ENCODE results near the gene MEF2D. TPM values are rescaled to one million over a fixed set of nuclear protein-coding genes. Genes with fewer than 3 reads are reported as not detected.

MEF2D gene
- total RNA-seq, 1 experiment from 2014 or later: 33.5 TPM

DNA sequence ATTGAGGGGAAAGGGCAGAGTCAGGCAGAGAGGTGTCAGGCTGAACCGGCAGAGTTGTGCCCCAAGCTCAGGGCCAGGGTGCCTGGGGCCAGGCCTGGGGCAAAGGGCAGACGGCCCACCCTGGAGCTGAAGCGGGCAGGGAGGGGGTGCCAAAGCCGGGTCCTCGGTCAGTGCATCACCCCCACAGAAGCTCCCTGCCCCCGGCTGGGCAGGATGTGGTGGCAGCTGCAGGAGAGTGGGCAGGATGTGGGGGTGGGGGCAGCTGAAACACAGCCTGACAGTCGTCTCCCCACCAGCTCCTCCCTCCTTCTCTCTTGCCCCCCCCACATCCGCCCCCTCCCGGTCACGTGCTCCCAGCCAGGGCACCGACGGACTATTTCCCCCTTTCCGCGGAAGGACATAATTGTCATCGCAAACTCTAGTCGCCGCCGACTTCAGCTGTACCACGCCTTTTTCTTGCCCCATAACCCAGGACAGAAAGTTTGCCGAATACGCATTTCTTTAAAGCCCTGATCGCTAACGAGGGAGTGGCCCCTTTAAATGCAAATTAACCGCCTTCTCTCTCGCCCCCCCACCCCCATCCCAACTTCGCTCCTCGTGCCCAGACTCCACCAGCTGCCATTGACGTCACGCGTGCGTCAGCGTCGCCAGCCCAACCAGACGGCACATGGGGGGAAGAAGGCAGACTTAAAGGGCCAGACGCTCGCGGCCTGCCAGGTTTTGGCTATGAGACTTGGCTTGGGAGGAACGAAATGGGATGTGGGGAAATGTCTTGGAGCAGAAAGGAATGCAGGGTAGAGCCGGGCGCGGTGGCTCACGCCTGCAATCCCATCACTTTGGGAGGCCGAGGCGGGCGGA is 4.5 kb upstream of the MEF2D start:
- H3K9me2 ChIP-seq (ENCODE audit: insufficient read depth): no peaks in the 10 kb centered on the region
- H3K4me2 ChIP-seq: peak overlapping the region; percentile 98
- DNase-seq: peak; percentile 92 to 93
- H3K4me3 ChIP-seq: peak overlapping the region; percentile 32; the same call in 1 of the 2 replicates
- CTCF ChIA-PET: interaction anchor here (0.7 kb wide), 1 partner anchor 122 kb away, joined by 7 read pairs; no protein-coding TSS in a partner anchor
- peak overlapping the region; percentile 76 for H2AFZ ChIP-seq
- H3K27me3 ChIP-seq (ENCODE audit: insufficient read depth, low read depth): no peaks in the 10 kb centered on the region
- no peaks in the 10 kb centered on the region for H3K9me3 ChIP-seq (ENCODE audit: insufficient read depth, low read depth)
- no TSS peak for BruUV-seq (replicated peaks)
- intact Hi-C loops (cut with micrococcal nuclease; ENCODE audit: unreplicated experiment): loop anchor here (5.0 to 10.0 kb wide), 4 partner anchors 67 to 587 kb away; partner anchors contain the start of gene IQGAP3
- H3F3A ChIP-seq (ENCODE audit: insufficient read depth, low read depth): peaks cover 32% of the 10 kb centered on the region; the same call in 1 of the 2 replicates
- peaks cover 43% of the 10 kb centered on the region for H3K4me1 ChIP-seq (replicated peaks; ENCODE audit: insufficient read depth)
- POLR2A ChIA-PET (ENCODE audit: unreplicated experiment): interaction anchor here (0.6 to 1.0 kb wide), 4 partner anchors 47 to 157 kb away, joined by 3 to 8 read pairs (median 4); no protein-coding TSS in a partner anchor
- peak overlapping the region; percentile 97 for H3K27ac ChIP-seq
- TF ChIP-seq, protein P1, sequence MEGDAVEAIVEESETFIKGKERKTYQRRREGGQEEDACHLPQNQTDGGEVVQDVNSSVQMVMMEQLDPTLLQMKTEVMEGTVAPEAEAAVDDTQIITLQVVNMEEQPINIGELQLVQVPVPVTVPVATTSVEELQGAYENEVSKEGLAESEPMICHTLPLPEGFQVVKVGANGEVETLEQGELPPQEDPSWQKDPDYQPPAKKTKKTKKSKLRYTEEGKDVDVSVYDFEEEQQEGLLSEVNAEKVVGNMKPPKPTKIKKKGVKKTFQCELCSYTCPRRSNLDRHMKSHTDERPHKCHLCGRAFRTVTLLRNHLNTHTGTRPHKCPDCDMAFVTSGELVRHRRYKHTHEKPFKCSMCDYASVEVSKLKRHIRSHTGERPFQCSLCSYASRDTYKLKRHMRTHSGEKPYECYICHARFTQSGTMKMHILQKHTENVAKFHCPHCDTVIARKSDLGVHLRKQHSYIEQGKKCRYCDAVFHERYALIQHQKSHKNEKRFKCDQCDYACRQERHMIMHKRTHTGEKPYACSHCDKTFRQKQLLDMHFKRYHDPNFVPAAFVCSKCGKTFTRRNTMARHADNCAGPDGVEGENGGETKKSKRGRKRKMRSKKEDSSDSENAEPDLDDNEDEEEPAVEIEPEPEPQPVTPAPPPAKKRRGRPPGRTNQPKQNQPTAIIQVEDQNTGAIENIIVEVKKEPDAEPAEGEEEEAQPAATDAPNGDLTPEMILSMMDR (conservative IDR thresholded peaks at IDR 0.05): no peak
- no peak for TF ChIP-seq EZH2 (IDR thresholded peaks at IDR 0.05; ENCODE audit: low read depth)
- H3K79me2 ChIP-seq (ENCODE audit: low read depth): peaks cover 8% of the 10 kb centered on the region
- H3K36me3 ChIP-seq (ENCODE audit: low read depth): no peaks in the 10 kb centered on the region
- 0 out of 2 replicates have a peak, but pooled peaks cover 2% of the 10 kb centered on the region for H4K20me1 ChIP-seq (ENCODE audit: insufficient read depth)

DNA sequence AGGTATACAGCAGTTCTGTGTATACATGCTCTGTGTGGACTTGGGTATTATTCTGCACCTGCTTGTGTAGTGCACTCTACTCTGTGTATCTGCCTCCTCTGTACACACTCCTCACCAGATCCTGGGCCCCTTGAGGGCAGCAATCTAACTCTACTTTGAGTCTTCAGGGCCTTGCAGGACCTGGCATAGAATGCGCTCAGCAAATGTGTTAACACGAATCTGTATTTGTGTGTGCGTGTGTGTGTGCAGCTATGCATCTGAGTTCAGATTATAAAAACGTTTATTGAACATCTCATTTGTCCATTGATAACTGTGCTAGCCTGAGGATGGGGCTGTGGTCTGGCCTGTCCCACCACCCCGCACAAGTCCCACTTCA is 3.9 kb upstream of the MEF2D start:
- no peaks in the 10 kb centered on the region for H3K27me3 ChIP-seq (ENCODE audit: insufficient read depth, low read depth)
- peak overlapping the region; percentile 97 for H3K27ac ChIP-seq
- no TSS peak for BruUV-seq (replicated peaks)
- H3K36me3 ChIP-seq (ENCODE audit: low read depth): no peaks in the 10 kb centered on the region
- ChIA-PET POLR2A (ENCODE audit: unreplicated experiment) (interaction anchor here (0.6 to 1.0 kb wide), 4 partner anchors 47 to 156 kb away, joined by 3 to 8 read pairs (median 4); no protein-coding TSS in a partner anchor), CTCF (no interaction called here)
- no peak for DNase-seq
- H3K79me2 ChIP-seq (ENCODE audit: low read depth): peaks cover 13% of the 10 kb centered on the region
- TF ChIP-seq EZH2 (IDR thresholded peaks at IDR 0.05; ENCODE audit: low read depth): no peak
- TF ChIP-seq, protein P1 (conservative IDR thresholded peaks at IDR 0.05): no peak
- intact Hi-C loops (cut with micrococcal nuclease; ENCODE audit: unreplicated experiment): loop anchor here (5.0 to 10.0 kb wide), 4 partner anchors 68 to 588 kb away; partner anchors contain the start of gene IQGAP3
- peaks cover 6% of the 10 kb centered on the region; the same call in 1 of the 2 replicates for H4K20me1 ChIP-seq (ENCODE audit: insufficient read depth)
- H3K4me1 ChIP-seq (replicated peaks; ENCODE audit: insufficient read depth): peaks cover 43% of the 10 kb centered on the region
- H3K4me3 ChIP-seq: peak overlapping the region; percentile 32; the same call in 1 of the 2 replicates
- H2AFZ ChIP-seq: peak overlapping the region; percentile 76
- peak overlapping the region; percentile 98 for H3K4me2 ChIP-seq
- H3K9me3 ChIP-seq (ENCODE audit: insufficient read depth, low read depth): no peaks in the 10 kb centered on the region
- no peaks in the 10 kb centered on the region for H3K9me2 ChIP-seq (ENCODE audit: insufficient read depth)
- H3F3A ChIP-seq (ENCODE audit: insufficient read depth, low read depth): peaks cover 32% of the 10 kb centered on the region; the same call in 1 of the 2 replicates

DNA sequence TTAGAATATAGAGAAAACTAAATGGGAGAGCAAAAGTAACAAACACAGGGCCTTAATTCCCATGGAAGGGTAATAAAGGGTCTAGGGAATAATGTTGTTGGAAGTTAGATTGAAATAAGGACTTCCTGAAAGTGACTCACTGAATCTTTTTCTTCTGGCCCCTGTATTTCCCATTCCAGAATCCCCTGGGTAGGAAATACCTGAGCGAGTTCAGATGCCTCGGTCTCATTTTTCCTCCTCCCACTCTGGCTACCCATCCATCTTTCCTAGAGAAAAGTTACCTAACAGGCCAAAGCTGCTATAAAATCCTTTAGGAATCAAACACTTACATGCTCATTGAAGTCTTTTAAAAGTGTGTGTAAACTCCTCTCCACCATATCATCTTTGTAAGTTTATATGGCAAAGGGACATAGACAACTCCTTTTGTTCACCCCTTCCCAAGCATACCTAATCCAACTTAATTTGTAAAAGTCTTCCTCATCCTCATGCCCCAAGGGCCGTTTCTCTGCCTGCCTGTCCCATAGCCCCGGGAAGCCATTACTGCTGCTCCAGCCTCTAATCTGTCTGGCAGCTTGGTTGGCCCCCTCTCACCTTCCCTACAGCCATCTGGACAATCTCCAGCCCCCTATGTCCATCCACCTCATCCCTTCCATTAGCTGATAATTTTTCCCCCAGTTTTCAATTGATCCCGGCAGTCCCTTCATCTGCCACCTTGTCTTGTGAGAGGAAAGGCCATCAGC is 3.3 kb upstream of the MEF2D start:
- H3K9me2 ChIP-seq (ENCODE audit: insufficient read depth): no peaks in the 10 kb centered on the region

More for the DNA sequence above, 3.3 kb upstream of the MEF2D start:
- Histone ChIP-seq H3K36me3 (ENCODE audit: low read depth) (no peaks in the 10 kb centered on the region), H3K27me3 (ENCODE audit: insufficient read depth, low read depth) (no peaks in the 10 kb centered on the region), H4K20me1 (ENCODE audit: insufficient read depth) (peaks cover 11% of the 10 kb centered on the region), H3K27ac (peak overlapping the region; percentile 97), H3K9me3 (ENCODE audit: insufficient read depth, low read depth) (no peaks in the 10 kb centered on the region), H3K4me1 (replicated peaks; ENCODE audit: insufficient read depth) (peaks cover 47% of the 10 kb centered on the region), H3K4me3 (peak overlapping the region; percentile 27; the same call in 1 of the 2 replicates), H3F3A (ENCODE audit: insufficient read depth, low read depth) (peaks cover 32% of the 10 kb centered on the region; the same call in 1 of the 2 replicates), H3K79me2 (ENCODE audit: low read depth) (peaks cover 19% of the 10 kb centered on the region), H2AFZ (no peak overlapping the region), H3K4me2 (peak overlapping the region; percentile 98)
- no peak for TF ChIP-seq EZH2 (IDR thresholded peaks at IDR 0.05; ENCODE audit: low read depth)
- TF ChIP-seq, protein P1 (conservative IDR thresholded peaks at IDR 0.05): no peak
- ChIA-PET POLR2A (ENCODE audit: unreplicated experiment) (interaction anchor here (0.6 to 1.2 kb wide), 5 partner anchors 13 to 856 kb away, joined by 3 to 12 read pairs (median 4); partner anchors contain the start of gene SMG5), CTCF (interaction anchor here (0.6 to 1.0 kb wide), 3 partner anchors 46 to 118 kb away, joined by 3 to 6 read pairs (median 5); no protein-coding TSS in a partner anchor)
- BruUV-seq (replicated peaks): TSS peak; percentile 27
- DNase-seq: peak in 1 of 2 experiments; percentile 39
- intact Hi-C loops (cut with micrococcal nuclease; ENCODE audit: unreplicated experiment): loop anchor here (5.0 to 10.0 kb wide), 4 partner anchors 68 to 588 kb away; partner anchors contain the start of gene IQGAP3
